Osteoblast (primary cell): ENCODE results near the gene IMPA2. TPM values are rescaled to one million over a fixed set of nuclear protein-coding genes. Genes with fewer than 3 reads are reported as not detected.

ENCODE experiments used
- DNase-seq: peaks from one replicate; pipeline ENCODE4 v3.0.0; 2011; ENCODE audit warnings: low spot score, mixed read lengths; ENCODE audit not compliant: insufficient read length; ENCODE audit errors: missing footprints
- H2AFZ ChIP-seq: 2 replicates; pipeline ENCODE4 v1.6.0; 2011; ENCODE audit warnings: mild to moderate bottlenecking, low read length
- H3K27ac ChIP-seq: 2 replicates; pipeline ENCODE4 v1.5.1; 2011; ENCODE audit warnings: mild to moderate bottlenecking, low read depth, low read length, moderate library complexity
- H3K27me3 ChIP-seq: 2 replicates; pipeline ENCODE4 v1.6.0; 2012; ENCODE audit warnings: mild to moderate bottlenecking, control low read depth, inconsistent platforms, low read length, moderate library complexity; ENCODE audit not compliant: insufficient read depth
- H3K36me3 ChIP-seq: 2 replicates; pipeline ENCODE4 v1.5.1; 2011; ENCODE audit warnings: mild to moderate bottlenecking, low read length, control low read depth, moderate library complexity; ENCODE audit not compliant: insufficient read depth
- H3K4me1 ChIP-seq: 2 replicates; pipeline ENCODE4 v1.5.1; 2011; ENCODE audit warnings: mild to moderate bottlenecking, low read length, control low read depth, moderate library complexity; ENCODE audit not compliant: insufficient read depth
- H3K4me2 ChIP-seq: 2 replicates; pipeline ENCODE4 v1.6.0; 2011; ENCODE audit warnings: mild to moderate bottlenecking, low read length; ENCODE audit not compliant: insufficient read depth
- H3K4me3 ChIP-seq: fragments of 200-600 bp; sonication (generic); 3 replicates; pipeline ENCODE4 v1.5.1; 2012; ENCODE audit warnings: mild to moderate bottlenecking, low read length, inconsistent platforms; ENCODE audit not compliant: insufficient read depth
- H3K79me2 ChIP-seq: 2 replicates; pipeline ENCODE4 v1.6.0; 2012; ENCODE audit warnings: mild to moderate bottlenecking, low read length, control low read depth, inconsistent platforms; ENCODE audit not compliant: insufficient read depth
- H3K9me3 ChIP-seq: 2 replicates; pipeline ENCODE4 v1.5.1; 2011; ENCODE audit warnings: low read depth, low read length, control low read depth
- H4K20me1 ChIP-seq: 2 replicates; pipeline ENCODE4 v1.6.0; 2012; ENCODE audit warnings: mild to moderate bottlenecking, low read length, control low read depth; ENCODE audit not compliant: insufficient read depth
- CTCF ChIP-seq: IDR thresholded peaks from 2 replicates; pipeline ENCODE4 v1.5.1; 2011; ENCODE audit warnings: mild to moderate bottlenecking, low read depth, low read length, moderate library complexity; ENCODE audit errors: extremely low read depth
- total RNA-seq: library from RNA; depleted of rRNA; stranded (reverse); fragments of >200 nt; gene quantifications from 2 replicates; pipeline ENCODE4 v1.2.3, GENCODE V29; 2012

IMPA2 gene
- total RNA-seq, 1 donor: 11.2 TPM

- H3K4me2 ChIP-seq: no peak overlapping the region
- TF ChIP-seq CTCF: no peak
- H2AFZ ChIP-seq: no peak overlapping the region
- peaks cover 10% of the 10 kb centered on the region for H3K4me1 ChIP-seq
- no peaks in the 10 kb centered on the region for H3K27me3 ChIP-seq
- H3K9me3 ChIP-seq: no peaks in the 10 kb centered on the region
- H3K79me2 ChIP-seq: no peaks in the 10 kb centered on the region
- peak; percentile 49 for DNase-seq
- H4K20me1 ChIP-seq: no peaks in the 10 kb centered on the region
- no peak overlapping the region for H3K27ac ChIP-seq
- no peaks in the 10 kb centered on the region for H3K36me3 ChIP-seq
- no peak overlapping the region for H3K4me3 ChIP-seq
These were observed 8.7 kb downstream of the IMPA2 start for GRCh38 chr18:11989966-11990380.

GRCh38 chr18:11990539-11990938 is 9.2 kb downstream of the IMPA2 start:
- Histone ChIP-seq H4K20me1 (no peaks in the 10 kb centered on the region), H3K4me3 (no peak overlapping the region), H3K4me1 (peaks cover 14% of the 10 kb centered on the region), H3K27me3 (no peaks in the 10 kb centered on the region), H3K36me3 (no peaks in the 10 kb centered on the region), H3K9me3 (no peaks in the 10 kb centered on the region), H3K79me2 (no peaks in the 10 kb centered on the region), H3K4me2 (no peak overlapping the region), H2AFZ (no peak overlapping the region), H3K27ac (no peak overlapping the region)
- no peak for DNase-seq
- TF ChIP-seq CTCF: no peak

GRCh38 chr18:11991021-11991795 is 9.9 kb downstream of the IMPA2 start:
- Histone ChIP-seq H3K79me2 (no peaks in the 10 kb centered on the region), H4K20me1 (no peaks in the 10 kb centered on the region), H3K27ac (no peak overlapping the region), H3K27me3 (no peaks in the 10 kb centered on the region), H3K9me3 (no peaks in the 10 kb centered on the region), H3K36me3 (no peaks in the 10 kb centered on the region), H3K4me3 (no peak overlapping the region), H3K4me2 (no peak overlapping the region), H3K4me1 (peaks cover 14% of the 10 kb centered on the region), H2AFZ (no peak overlapping the region)
- TF ChIP-seq CTCF: no peak
- peak; percentile 64 for DNase-seq

GRCh38 chr18:11992096-11992790 is 10.9 kb downstream of the IMPA2 start:
- DNase-seq: peak; percentile 50
- H4K20me1 ChIP-seq: no peaks in the 10 kb centered on the region
- H3K4me1 ChIP-seq: peaks cover 14% of the 10 kb centered on the region
- no peaks in the 10 kb centered on the region for H3K9me3 ChIP-seq
- no peak overlapping the region for H2AFZ ChIP-seq
- no peak overlapping the region for H3K4me2 ChIP-seq
- no peaks in the 10 kb centered on the region for H3K79me2 ChIP-seq
- H3K4me3 ChIP-seq: no peak overlapping the region
- H3K27me3 ChIP-seq: no peaks in the 10 kb centered on the region
- H3K27ac ChIP-seq: no peak overlapping the region
- no peak for TF ChIP-seq CTCF
- no peaks in the 10 kb centered on the region for H3K36me3 ChIP-seq
